Raji (cell line): ENCODE measurements around the gene ALDH3A1.

Source experiments
- POLR2A ChIP-seq: IDR thresholded peaks from 2 replicates; pipeline ENCODE4 v1.6.1; 2011; ENCODE audit warnings: low read depth, low read length, control low read depth; ENCODE audit not compliant: insufficient read depth

The ALDH3A1 gene

GRCh38 chr17:19737305-19738072 lies 10.6 kb downstream of the ALDH3A1 start:
- no peak for TF ChIP-seq POLR2A

DNA sequence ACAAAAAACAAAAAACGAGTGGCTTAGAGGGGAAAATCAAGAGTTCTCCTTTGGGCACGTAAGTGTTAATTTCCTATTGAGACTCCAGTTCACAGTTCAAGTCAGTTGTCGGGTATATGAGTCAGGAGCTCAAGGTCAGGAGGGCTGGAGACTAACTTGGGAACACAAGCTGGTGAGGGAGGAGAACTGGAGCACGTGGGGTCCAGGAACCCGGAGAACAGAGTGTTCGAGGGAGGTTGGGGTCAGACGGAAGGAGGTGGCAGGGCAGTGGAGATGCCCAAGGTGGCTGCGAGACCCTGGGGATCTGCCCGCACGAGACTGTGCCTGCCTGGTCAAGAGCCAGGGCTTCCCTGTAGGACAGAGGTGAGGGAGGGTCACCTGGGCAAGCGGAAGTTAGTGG lies 12.0 kb downstream of the ALDH3A1 start:
- no peak for TF ChIP-seq POLR2A

DNA sequence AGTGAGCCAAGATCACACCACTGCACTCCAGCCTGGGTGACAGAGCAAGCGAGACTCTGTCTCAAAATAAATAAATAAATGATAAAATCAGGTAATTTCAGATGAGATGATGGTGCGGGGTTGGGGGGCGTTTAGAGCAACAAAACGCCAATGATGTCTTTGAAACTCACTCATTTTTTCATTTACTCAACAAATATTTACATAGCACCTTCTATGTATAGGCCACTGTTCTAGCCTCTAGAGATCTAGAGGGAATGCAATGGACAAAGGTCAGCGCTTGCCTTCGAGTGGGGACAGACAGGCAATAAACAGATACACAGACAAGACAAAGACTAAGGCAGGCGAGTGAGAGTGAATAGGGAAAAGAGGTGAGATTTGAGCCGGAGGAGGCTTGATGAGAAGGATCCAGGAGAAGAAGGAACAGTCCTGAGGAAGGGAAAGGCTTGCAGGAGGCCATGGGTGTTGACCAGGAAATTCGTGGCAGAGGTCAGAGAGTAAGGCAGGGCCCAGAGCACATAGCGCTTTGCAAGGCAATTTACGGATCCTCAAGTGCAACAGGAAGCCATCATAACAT lies 14.1 kb downstream of the ALDH3A1 start:
- no peak for TF ChIP-seq POLR2A

DNA sequence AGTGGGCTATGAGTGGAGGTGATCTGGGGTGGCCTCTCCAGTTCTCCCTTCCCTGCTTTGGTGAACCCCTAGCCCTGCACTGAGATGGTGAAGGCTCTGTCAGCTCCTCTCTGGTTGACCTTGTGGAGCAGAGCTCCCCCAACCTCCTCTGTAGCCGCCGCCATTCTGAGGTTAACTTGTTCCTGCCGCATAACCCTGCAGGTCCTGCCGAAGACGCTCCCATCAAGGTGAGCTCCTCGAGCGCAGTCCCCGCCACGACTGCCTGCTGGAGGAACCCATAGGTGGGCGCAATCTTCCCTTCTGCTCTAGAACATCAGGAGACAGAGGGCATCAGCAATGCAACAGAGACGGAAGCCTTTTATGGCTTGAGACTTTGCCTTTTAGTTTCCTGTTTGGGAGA lies 16.5 kb downstream of the ALDH3A1 start:
- TF ChIP-seq POLR2A = no peak

- no peak for TF ChIP-seq POLR2A
Measured at GRCh38 chr17:19730843-19731242, 17.3 kb downstream of the ALDH3A1 start.

GRCh38 chr17:19729900-19730299 lies 18.2 kb downstream of the ALDH3A1 start:
- TF ChIP-seq POLR2A = no peak

GRCh38 chr17:19728084-19728495 lies 20.0 kb downstream of the ALDH3A1 start:
- no peak for TF ChIP-seq POLR2A

- no peak for TF ChIP-seq POLR2A
Measured at GRCh38 chr17:19727501-19728078, 20.5 kb downstream of the ALDH3A1 start.

DNA sequence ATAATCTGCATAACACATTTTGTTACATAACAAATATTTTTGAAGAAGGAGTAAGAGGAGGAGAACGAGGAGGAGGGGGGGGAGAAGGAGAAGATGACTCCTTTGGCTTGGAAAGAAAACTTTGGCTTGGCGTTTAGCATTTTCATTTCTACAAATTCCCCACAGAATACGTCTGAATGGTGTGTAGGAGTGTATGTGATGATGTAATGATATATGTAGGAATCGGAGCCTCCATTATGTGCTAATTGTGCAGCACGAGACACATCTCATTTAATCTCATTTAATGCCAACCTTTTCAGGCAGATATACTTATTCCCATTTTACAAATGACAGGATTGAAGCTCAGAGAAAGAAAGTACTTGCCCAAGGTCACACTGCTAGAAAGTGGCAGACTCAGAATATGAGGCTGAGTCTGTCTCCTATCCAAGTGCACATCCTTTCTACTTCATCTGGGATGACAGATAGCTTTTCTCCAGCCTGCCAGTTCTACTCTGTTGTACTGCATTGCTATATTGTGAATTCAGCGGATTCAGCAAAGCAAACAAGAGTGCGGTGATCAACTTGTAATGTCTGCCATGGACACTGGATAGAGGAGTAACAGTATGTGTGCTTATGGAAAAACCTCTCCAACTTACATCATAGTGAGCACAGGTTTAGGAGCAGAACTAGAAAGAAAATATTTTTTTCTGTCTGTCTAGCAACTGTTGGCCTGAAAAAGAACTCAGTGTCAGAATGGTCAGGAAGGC lies 21.3 kb downstream of the ALDH3A1 start:
- TF ChIP-seq POLR2A = no peak

GRCh38 chr17:19725486-19725885 lies 22.6 kb downstream of the ALDH3A1 start:
- TF ChIP-seq POLR2A = no peak

GRCh38 chr17:19724501-19725420 lies 23.3 kb downstream of the ALDH3A1 start:
- TF ChIP-seq POLR2A = no peak

DNA sequence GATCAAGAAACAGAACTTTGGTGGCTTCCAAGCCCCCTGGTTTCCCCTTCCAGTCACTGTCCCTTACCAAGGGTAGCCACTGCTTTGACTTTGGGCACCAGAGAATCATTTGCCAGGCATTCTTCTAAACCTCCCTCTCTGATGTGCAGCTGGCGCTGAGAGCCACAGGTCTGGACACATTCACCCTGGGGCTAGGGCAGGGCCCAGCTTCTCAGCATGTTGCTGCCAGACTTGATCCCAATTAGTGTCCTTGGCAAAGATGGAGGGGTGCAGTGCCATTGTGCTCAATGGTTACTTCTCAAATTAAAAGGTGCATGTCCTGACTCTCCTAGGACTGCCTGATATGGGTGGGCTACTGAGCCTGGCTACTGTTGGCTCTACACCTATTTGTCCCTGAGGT lies 24.1 kb downstream of the ALDH3A1 start:
- no peak for TF ChIP-seq POLR2A

GRCh38 chr17:19720631-19721426 lies 27.3 kb downstream of the ALDH3A1 start:
- TF ChIP-seq POLR2A = no peak

DNA sequence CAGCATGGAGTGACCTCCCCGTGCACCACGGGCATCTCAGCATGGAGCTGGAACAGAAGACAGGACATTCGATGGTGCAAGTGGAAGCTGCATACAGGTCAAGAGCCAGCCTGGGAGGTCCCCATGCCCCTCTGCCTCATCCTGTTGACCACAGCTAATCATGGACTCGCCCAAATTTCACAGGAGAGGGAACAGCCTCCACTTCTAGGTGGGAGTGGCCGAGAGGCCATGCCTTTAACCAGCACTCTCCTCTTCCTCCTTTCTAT lies 28.0 kb downstream of the ALDH3A1 start:
- no peak for TF ChIP-seq POLR2A
